Suprapubic skin (tissue), 4 donors: ENCODE results near the gene PEAK3. TPM values are rescaled to one million over a fixed set of nuclear protein-coding genes. Genes with fewer than 3 reads are reported as not detected.
A peak's percentile ranks its signal among the peaks of the same experiment; 100 is the strongest.

ENCODE experiments used
- DNase-seq, 2 donors: peaks; one replicate each; pipeline ENCODE4 v3.0.0-alpha.2; 2019; ENCODE audit warnings: low spot score in 2 of 2
- H3K27ac ChIP-seq: fragments of 200-600 bp; sonication (generic); one replicate; pipeline ENCODE4 v1.5.1; 2019
- H3K27me3 ChIP-seq: fragments of 200-600 bp; sonication (generic); one replicate; pipeline ENCODE4 v1.5.1; 2019
- H3K36me3 ChIP-seq: fragments of 200-600 bp; sonication (generic); one replicate; pipeline ENCODE4 v1.5.1; 2019
- H3K4me1 ChIP-seq: fragments of 200-600 bp; sonication (generic); one replicate; pipeline ENCODE4 v1.5.1; 2019
- H3K4me3 ChIP-seq: fragments of 200-600 bp; sonication (generic); one replicate; pipeline ENCODE4 v1.5.1; 2019; ENCODE audit warnings: mild to moderate bottlenecking
- H3K9me3 ChIP-seq: fragments of 200-600 bp; sonication (generic); one replicate; pipeline ENCODE4 v1.5.1; 2019
- EP300 ChIP-seq: sonication (generic); formaldehyde crosslinking; IDR thresholded peaks from one replicate; pipeline ENCODE4 v1.6.1; 2017; ENCODE audit warnings: antibody characterized with exemption
- POLR2A ChIP-seq, 2 donors: fragments of 450-650 bp; IDR thresholded peaks; one replicate each; pipeline ENCODE4 v1.6.1; 2017; ENCODE audit warnings: antibody characterized with exemption in 2 of 2, mild to moderate bottlenecking in 2 of 2, moderate library complexity in 2 of 2
- POLR2AphosphoS5 ChIP-seq, 3 donors: sonication (generic); formaldehyde crosslinking; IDR thresholded peaks; one replicate each; pipeline ENCODE4 v1.6.1; 2017; ENCODE audit warnings: antibody characterized with exemption in 3 of 3
- WGBS: methylation state at CpG from one replicate; pipeline ENCODE4 v1.1.5; 2018; 5-methylcytosine and 5-hydroxymethylcytosine counted together
- total RNA-seq, 4 donors: library from RNA; depleted of rRNA; stranded (reverse); fragments of >200 nt; gene quantifications; one replicate each; pipeline ENCODE4 v1.1.0, GENCODE V29; 2016
- TF ChIP-seq, protein P1 (sequence below), 2 donors: fragments of 200-600 bp in 1 of 2; fragments of 450-650 bp in 1 of 2; sonication (generic) in 1 of 2; IDR thresholded peaks; one replicate each; pipeline ENCODE4 v1.5.1; 2016 to 2019; ENCODE audit warnings: antibody characterized with exemption in 2 of 2, mild to moderate bottlenecking in 1 of 2, moderate library complexity in 1 of 2

The PEAK3 gene
- total RNA-seq, 4 donors from 2014 or later = 0.55 to 1.4 TPM; not detected in 2

DNA sequence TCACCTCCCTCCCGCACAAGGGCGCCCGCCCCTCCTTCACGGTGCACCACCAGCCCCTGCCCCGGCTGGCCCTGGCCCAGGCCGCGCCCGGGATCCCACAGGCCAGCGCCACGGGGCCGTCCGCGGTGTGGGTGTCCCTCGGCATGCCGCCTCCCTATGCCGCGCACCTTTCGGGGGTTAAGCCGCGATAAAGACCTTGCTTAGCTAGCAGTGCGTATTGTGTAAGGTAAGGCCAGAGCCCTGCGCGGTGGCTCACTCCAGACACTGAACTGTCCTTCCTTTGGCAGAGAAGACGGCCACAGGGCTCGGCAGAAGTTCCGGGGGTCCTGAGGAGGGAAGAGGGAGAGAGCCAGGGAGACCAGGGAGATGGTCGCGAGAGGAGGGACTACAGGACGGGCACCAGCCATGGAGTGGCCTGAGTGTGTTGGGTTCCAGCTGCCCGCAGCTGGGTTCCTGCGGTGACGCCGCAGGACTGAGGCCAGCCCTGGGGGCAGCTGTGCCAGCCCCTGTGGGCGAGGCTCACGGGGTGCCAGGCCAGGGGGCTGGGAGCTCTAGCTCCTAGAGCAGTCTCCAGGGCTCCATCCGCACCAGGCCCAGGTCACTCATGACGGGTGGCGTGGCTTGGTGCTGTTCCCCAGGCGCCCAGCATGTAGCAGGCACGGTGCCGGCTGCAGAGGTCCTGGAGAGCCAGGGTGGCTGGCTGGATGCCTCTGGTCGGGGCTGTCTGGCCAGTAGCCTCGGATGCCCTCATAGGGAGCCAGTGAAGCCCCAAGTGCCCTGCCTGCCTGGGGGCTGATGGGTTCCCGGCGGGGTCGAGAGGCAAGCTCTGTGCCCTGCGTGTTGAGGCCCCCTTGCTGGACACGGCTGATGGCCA lies 53.6 kb downstream of the PEAK3 start:
- no peak overlapping the region for H3K27ac ChIP-seq
- no peaks in the 10 kb centered on the region for H3K9me3 ChIP-seq
- 93% methylated on average over 9 of the region's 48 CpGs for WGBS
- DNase-seq = no peak
- no peak for TF ChIP-seq POLR2AphosphoS5 (IDR thresholded peaks at IDR 0.05)
- TF ChIP-seq EP300 = no peak
- TF ChIP-seq, protein P1, sequence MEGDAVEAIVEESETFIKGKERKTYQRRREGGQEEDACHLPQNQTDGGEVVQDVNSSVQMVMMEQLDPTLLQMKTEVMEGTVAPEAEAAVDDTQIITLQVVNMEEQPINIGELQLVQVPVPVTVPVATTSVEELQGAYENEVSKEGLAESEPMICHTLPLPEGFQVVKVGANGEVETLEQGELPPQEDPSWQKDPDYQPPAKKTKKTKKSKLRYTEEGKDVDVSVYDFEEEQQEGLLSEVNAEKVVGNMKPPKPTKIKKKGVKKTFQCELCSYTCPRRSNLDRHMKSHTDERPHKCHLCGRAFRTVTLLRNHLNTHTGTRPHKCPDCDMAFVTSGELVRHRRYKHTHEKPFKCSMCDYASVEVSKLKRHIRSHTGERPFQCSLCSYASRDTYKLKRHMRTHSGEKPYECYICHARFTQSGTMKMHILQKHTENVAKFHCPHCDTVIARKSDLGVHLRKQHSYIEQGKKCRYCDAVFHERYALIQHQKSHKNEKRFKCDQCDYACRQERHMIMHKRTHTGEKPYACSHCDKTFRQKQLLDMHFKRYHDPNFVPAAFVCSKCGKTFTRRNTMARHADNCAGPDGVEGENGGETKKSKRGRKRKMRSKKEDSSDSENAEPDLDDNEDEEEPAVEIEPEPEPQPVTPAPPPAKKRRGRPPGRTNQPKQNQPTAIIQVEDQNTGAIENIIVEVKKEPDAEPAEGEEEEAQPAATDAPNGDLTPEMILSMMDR (IDR thresholded peaks at IDR 0.05) = no peak
- TF ChIP-seq POLR2A (IDR thresholded peaks at IDR 0.05) = no peak
- peaks cover 49% of the 10 kb centered on the region for H3K4me1 ChIP-seq
- no peak overlapping the region for H3K4me3 ChIP-seq
- no peaks in the 10 kb centered on the region for H3K27me3 ChIP-seq
- peaks cover 79% of the 10 kb centered on the region for H3K36me3 ChIP-seq

DNA sequence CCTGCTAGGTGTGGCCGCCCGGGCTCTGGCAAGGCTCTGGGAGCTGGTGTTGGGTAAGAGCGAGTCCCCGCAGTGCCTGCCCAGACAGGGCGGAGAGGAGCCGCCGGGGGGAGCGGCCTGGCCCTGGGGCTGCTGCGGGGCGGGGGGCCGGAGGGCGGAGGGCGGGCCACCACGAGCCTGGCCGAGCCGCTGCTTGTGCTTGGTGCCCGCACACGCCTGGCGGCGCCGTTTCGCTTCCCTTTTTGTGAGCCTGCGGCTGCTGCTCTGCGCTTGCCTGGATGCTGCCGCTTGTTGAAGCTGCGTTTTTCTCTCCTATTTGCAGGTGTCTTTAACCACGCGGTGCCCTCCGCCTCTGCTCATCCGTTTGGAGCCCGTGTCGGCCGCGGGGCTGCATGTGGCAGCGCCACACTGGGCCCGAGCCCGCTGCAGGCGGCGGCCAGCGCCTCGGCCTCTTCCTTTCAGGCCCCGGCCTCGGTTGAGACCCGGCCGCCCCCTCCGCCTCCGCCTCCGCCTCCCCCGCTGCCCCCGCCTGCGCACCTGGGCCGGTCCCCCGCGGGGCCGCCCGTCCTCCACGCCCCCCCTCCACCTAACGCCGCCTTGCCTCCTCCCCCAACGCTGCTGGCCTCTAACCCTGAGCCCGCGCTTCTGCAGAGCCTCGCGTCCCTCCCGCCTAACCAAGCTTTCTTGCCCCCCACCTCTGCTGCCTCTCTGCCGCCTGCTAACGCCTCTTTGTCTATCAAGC lies 54.4 kb downstream of the PEAK3 start:
- TF ChIP-seq POLR2AphosphoS5 (IDR thresholded peaks at IDR 0.05) (no peak), POLR2A (IDR thresholded peaks at IDR 0.05) (no peak), EP300 (no peak)
- TF ChIP-seq, protein P1 (IDR thresholded peaks at IDR 0.05) = no peak
- Histone ChIP-seq H3K9me3 (no peaks in the 10 kb centered on the region), H3K27ac (peak overlapping the region; percentile 52), H3K4me1 (peaks cover 44% of the 10 kb centered on the region), H3K4me3 (no peak overlapping the region), H3K36me3 (peaks cover 81% of the 10 kb centered on the region), H3K27me3 (no peaks in the 10 kb centered on the region)
- DNase-seq = no peak
- 67% methylated on average over 31 of the region's 67 CpGs for WGBS

DNA sequence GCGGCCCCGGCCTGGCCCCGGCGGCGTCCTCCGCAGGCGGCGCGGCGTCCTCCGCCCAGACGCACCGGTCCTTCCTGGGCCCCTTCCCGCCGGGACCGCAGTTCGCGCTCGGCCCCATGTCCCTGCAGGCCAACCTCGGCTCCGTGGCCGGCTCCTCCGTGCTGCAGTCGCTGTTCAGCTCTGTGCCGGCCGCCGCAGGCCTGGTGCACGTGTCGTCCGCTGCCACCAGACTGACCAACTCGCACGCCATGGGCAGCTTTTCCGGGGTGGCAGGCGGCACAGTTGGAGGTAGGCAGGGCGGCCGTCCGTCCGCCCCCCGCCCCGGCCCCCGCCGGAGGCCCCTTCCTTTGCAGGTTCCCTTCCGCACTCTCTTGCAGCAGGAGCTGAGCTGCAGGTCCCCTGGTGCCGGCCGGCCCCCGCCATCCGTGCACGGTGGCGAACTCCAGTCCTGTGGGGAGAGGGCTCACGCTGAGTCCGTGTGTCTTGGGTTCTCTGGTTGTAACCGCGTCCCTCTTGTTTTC lies 55.1 kb downstream of the PEAK3 start:
- no peaks in the 10 kb centered on the region for H3K27me3 ChIP-seq
- no peak overlapping the region for H3K4me3 ChIP-seq
- TF ChIP-seq, protein P1 (IDR thresholded peaks at IDR 0.05) = no peak
- no peak for TF ChIP-seq POLR2A (IDR thresholded peaks at IDR 0.05)
- no peak for TF ChIP-seq POLR2AphosphoS5 (IDR thresholded peaks at IDR 0.05)
- TF ChIP-seq EP300 = no peak
- peaks cover 41% of the 10 kb centered on the region for H3K4me1 ChIP-seq
- peaks cover 83% of the 10 kb centered on the region for H3K36me3 ChIP-seq
- H3K9me3 ChIP-seq = no peaks in the 10 kb centered on the region
- 93% methylated on average over 29 of the region's 53 CpGs for WGBS
- peak overlapping the region; percentile 9 for H3K27ac ChIP-seq
- DNase-seq = no peak

DNA sequence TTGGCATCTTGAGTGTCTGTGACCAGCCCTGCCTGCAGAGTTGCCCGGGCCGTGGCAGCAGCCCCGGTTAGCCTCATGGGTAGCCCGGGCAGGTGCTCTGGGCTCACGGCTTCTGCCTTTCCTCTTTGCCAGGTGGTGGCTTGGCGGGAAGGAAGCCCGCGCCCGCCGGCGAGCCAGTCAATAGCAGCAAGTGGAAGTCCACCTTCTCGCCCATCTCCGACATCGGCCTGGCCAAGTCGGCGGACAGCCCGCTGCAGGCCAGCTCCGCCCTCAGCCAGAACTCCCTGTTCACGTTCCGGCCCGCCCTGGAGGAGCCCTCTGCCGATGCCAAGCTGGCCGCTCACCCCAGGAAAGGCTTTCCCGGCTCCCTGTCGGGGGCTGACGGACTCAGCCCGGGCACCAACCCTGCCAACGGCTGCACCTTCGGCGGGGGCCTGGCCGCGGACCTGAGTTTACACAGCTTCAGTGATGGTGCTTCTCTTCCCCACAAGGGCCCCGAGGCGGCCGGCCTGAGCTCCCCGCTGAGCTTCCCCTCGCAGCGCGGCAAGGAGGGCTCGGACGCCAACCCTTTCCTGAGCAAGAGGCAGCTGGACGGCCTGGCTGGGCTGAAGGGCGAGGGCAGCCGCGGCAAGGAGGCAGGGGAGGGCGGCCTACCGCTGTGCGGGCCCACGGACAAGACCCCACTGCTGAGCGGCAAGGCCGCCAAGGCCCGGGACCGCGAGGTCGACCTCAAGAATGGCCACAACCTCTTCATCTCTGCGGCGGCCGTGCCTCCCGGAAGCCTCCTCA lies 55.7 kb downstream of the PEAK3 start:
- no peak overlapping the region for H3K27ac ChIP-seq
- no peak overlapping the region for H3K4me3 ChIP-seq
- no peaks in the 10 kb centered on the region for H3K9me3 ChIP-seq
- WGBS = 93% methylated on average over 21 of the region's 59 CpGs
- no peak for DNase-seq
- H3K36me3 ChIP-seq = peaks cover 90% of the 10 kb centered on the region
- TF ChIP-seq POLR2A (IDR thresholded peaks at IDR 0.05) (no peak), EP300 (no peak), POLR2AphosphoS5 (IDR thresholded peaks at IDR 0.05) (no peak)
- TF ChIP-seq, protein P1 (IDR thresholded peaks at IDR 0.05) = no peak
- H3K27me3 ChIP-seq = no peaks in the 10 kb centered on the region
- H3K4me1 ChIP-seq = peaks cover 37% of the 10 kb centered on the region
